Transverse colon (tissue), 4 donors: ENCODE data around the gene BCAS1. TPM values are rescaled to one million over a fixed set of nuclear protein-coding genes. Genes with fewer than 3 reads are reported as not detected.

Source experiments
- DNase-seq: peaks from one replicate; pipeline ENCODE4 v3.0.0-alpha.2; 2019
- H3K27ac ChIP-seq, 4 donors: fragments of 200-600 bp; sonication (generic); 2 replicates each; pipeline ENCODE4 v1.5.1; 2016 to 2018; ENCODE audit warnings: inconsistent platforms in 4 of 4
- H3K27me3 ChIP-seq: fragments of 200-600 bp; sonication (generic); 2 replicates; pipeline ENCODE4 v1.5.1; 2017; ENCODE audit warnings: inconsistent platforms
- H3K36me3 ChIP-seq, 4 donors: fragments of 200-600 bp; sonication (generic); 2 replicates each; pipeline ENCODE4 v1.5.1; 2017 to 2019; ENCODE audit warnings: inconsistent platforms in 4 of 4
- H3K4me1 ChIP-seq, 4 donors: fragments of 200-600 bp; sonication (generic); 2 replicates each; pipeline ENCODE4 v1.5.1; 2017 to 2020; ENCODE audit warnings: inconsistent platforms in 4 of 4
- H3K4me3 ChIP-seq, 4 donors: fragments of 200-600 bp; sonication (generic); 1 replicate in 1 of 4; 2 replicates in 3 of 4; pipeline versions ENCODE4 v1.5.1 to v1.6.1; 2017 to 2019; ENCODE audit warnings: inconsistent platforms in 4 of 4
- H3K9me3 ChIP-seq, 2 donors: fragments of 200-600 bp; sonication (generic); 2 replicates each; pipeline ENCODE4 v1.5.1; 2017 to 2019; ENCODE audit warnings: inconsistent platforms in 2 of 2
- EP300 ChIP-seq: sonication (generic); formaldehyde crosslinking; IDR thresholded peaks from one replicate; pipeline ENCODE4 v1.6.1; 2017; ENCODE audit warnings: antibody characterized with exemption, low read depth
- POLR2A ChIP-seq: fragments of 450-650 bp; IDR thresholded peaks from one replicate; pipeline ENCODE4 v1.6.1; 2016; ENCODE audit warnings: antibody characterized with exemption, mild to moderate bottlenecking, moderate library complexity
- POLR2AphosphoS5 ChIP-seq, 3 donors: sonication (generic); formaldehyde crosslinking; IDR thresholded peaks; one replicate each; pipeline ENCODE4 v1.6.1; 2016; ENCODE audit warnings: antibody characterized with exemption in 3 of 3
- WGBS, 2 donors: methylation state at CpG; one replicate each; pipeline ENCODE4 v1.1.5; 2018; ENCODE audit warnings: low coverage in 1 of 2; 5-methylcytosine and 5-hydroxymethylcytosine counted together
- in situ Hi-C, 4 donors: fragments of 200-750 bp; cut with MboI; loops; one replicate each; pipeline versions ENCODE4 v1.15.0 to v1.15.1; 2017; ENCODE audit warnings: low sequenced_read_pairs in 3 of 4, low pct_ligation_motif_present in 1 of 4, low pct_unique_long_range_greater_than_20kb in 1 of 4
- intact Hi-C: fragments of 100-400 bp; cut with DNase I; formaldehyde crosslinking; loops from one replicate; pipeline ENCODE4 v1.15.1; 2023; ENCODE audit warnings: low total_unique reads
- total RNA-seq, 4 donors: library from RNA; depleted of rRNA; stranded (reverse); fragments of >200 nt; gene quantifications; one replicate each; pipeline ENCODE4 v1.1.0, GENCODE V29; 2016
- TF ChIP-seq, protein P1 (sequence below), 5 experiments: fragments of 200-600 bp in 3 of 5; fragments of 450-650 bp in 2 of 5; sonication (generic) in 3 of 5; IDR thresholded peaks; 1 replicate in 2 of 5; 2 replicates in 3 of 5; pipeline ENCODE4 v1.5.1; 2016 to 2017; ENCODE audit warnings: antibody characterized with exemption in 5 of 5, inconsistent platforms in 3 of 5, mild to moderate bottlenecking in 2 of 5, moderate library complexity in 1 of 5

Gene BCAS1
- total RNA-seq, 4 donors from 2014 or later: 68.9 to 127 (median 89.0) TPM

DNA sequence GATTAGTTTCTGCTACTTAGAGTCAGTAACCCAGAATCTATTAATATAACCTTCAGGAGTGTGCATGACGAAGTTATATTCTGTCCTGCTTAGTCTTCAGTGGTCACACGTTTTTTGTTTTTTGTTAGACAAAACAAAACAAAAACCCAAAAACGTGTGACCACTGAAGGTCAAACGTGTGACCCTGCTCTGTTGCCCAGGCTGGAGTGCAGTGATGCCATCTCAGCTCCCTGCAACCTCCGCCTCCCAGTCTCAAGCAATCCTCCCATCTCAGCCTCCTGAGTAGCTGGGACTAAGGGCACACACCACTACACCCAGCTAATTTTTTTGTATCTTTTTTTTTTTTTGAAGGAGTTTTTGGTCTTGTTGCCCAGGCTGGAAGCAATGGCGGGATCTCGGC is 142.4 kb downstream of the BCAS1 start:
- intact Hi-C loops: no loop called here
- 87 to 92% methylated on average over 2 to 7 of the region's 7 CpGs for WGBS, 2 donors
- Histone ChIP-seq H3K27me3 (no peaks in the 10 kb centered on the region), H3K4me1 (peaks cover 1 to 19% (median 11%) of the 10 kb centered on the region in 4 donors), H3K36me3 (no peaks in the 10 kb centered on the region), H3K9me3 (no peaks in the 10 kb centered on the region), H3K4me3 (no peak overlapping the region), H3K27ac (no peak overlapping the region)
- no peak for DNase-seq
- TF ChIP-seq POLR2A (no peak), POLR2AphosphoS5 (IDR thresholded peaks at IDR 0.05) (no peak), EP300 (no peak)
- TF ChIP-seq, protein P1, sequence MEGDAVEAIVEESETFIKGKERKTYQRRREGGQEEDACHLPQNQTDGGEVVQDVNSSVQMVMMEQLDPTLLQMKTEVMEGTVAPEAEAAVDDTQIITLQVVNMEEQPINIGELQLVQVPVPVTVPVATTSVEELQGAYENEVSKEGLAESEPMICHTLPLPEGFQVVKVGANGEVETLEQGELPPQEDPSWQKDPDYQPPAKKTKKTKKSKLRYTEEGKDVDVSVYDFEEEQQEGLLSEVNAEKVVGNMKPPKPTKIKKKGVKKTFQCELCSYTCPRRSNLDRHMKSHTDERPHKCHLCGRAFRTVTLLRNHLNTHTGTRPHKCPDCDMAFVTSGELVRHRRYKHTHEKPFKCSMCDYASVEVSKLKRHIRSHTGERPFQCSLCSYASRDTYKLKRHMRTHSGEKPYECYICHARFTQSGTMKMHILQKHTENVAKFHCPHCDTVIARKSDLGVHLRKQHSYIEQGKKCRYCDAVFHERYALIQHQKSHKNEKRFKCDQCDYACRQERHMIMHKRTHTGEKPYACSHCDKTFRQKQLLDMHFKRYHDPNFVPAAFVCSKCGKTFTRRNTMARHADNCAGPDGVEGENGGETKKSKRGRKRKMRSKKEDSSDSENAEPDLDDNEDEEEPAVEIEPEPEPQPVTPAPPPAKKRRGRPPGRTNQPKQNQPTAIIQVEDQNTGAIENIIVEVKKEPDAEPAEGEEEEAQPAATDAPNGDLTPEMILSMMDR (IDR thresholded peaks at IDR 0.05): no peak
- in situ Hi-C loops: no loop called here

GRCh38 chr20:53926428-53927028 is 143.9 kb downstream of the BCAS1 start:
- H3K4me1 ChIP-seq: peaks cover 7 to 25% (median 14%) of the 10 kb centered on the region in 4 donors
- H3K36me3 ChIP-seq: no peaks in the 10 kb centered on the region
- intact Hi-C loops (no loop called here), in situ Hi-C loops (no loop called here)
- peak; percentile 52 for DNase-seq
- 33 to 51% methylated on average over 3 to 5 of the region's 5 CpGs for WGBS, 2 donors
- no peaks in the 10 kb centered on the region for H3K9me3 ChIP-seq
- no peaks in the 10 kb centered on the region for H3K27me3 ChIP-seq
- H3K27ac ChIP-seq: peak overlapping the region; percentile 23 to 62 (median 54)
- TF ChIP-seq POLR2AphosphoS5 (IDR thresholded peaks at IDR 0.05) (peak in 2 of 3 donors; percentile 12 to 70), POLR2A (peak; percentile 21), EP300 (no peak)
- TF ChIP-seq, protein P1 (IDR thresholded peaks at IDR 0.05): no peak
- no peak overlapping the region for H3K4me3 ChIP-seq

- in situ Hi-C loops (no loop called here), intact Hi-C loops (no loop called here)
- 77 to 88% methylated on average over 11 to 12 of the region's 12 CpGs for WGBS, 2 donors
- H3K4me3 ChIP-seq: no peak overlapping the region
- TF ChIP-seq POLR2AphosphoS5 (IDR thresholded peaks at IDR 0.05) (no peak), EP300 (no peak), POLR2A (no peak)
- TF ChIP-seq, protein P1 (IDR thresholded peaks at IDR 0.05): no peak
- H3K27me3 ChIP-seq: no peaks in the 10 kb centered on the region
- H3K36me3 ChIP-seq: no peaks in the 10 kb centered on the region
- H3K4me1 ChIP-seq: peaks cover 7 to 25% (median 14%) of the 10 kb centered on the region in 4 donors
- DNase-seq: peak; percentile 5
- H3K27ac ChIP-seq: peak overlapping the region; percentile 23 to 62 (median 54)
- no peaks in the 10 kb centered on the region for H3K9me3 ChIP-seq
Observed at GRCh38 chr20:53925651-53926401, 144.6 kb downstream of the BCAS1 start.

GRCh38 chr20:53923566-53924369 is 146.6 kb downstream of the BCAS1 start:
- H3K4me1 ChIP-seq: peaks cover 7 to 25% (median 14%) of the 10 kb centered on the region in 4 donors
- no peaks in the 10 kb centered on the region for H3K27me3 ChIP-seq
- in situ Hi-C loops: loop anchor here in 2 of 4 donors (5.0 to 25.0 kb wide), 2 partner anchors 336 to 346 kb away; partner anchors contain the start of gene ZNF217 (in 1 of the 2)
- DNase-seq: peak; percentile 4
- H3K36me3 ChIP-seq: no peaks in the 10 kb centered on the region
- H3K9me3 ChIP-seq: no peaks in the 10 kb centered on the region
- TF ChIP-seq POLR2AphosphoS5 (IDR thresholded peaks at IDR 0.05): no peak
- TF ChIP-seq EP300: no peak
- no peak for TF ChIP-seq POLR2A
- TF ChIP-seq, protein P1 (IDR thresholded peaks at IDR 0.05): no peak
- WGBS, 2 donors: 77 to 83% methylated on average over 7 of the region's 7 CpGs
- peak overlapping the region; percentile 23 to 62 (median 46) for H3K27ac ChIP-seq
- H3K4me3 ChIP-seq: no peak overlapping the region
- intact Hi-C loops: no loop called here
